ENCODE measurements around the gene SNRPA. TPM values are rescaled to one million over a fixed set of nuclear protein-coding genes. Genes with fewer than 3 reads are reported as not detected.

The SNRPA gene
- polyA plus RNA-seq, 3 donors = 27.9 to 78.3 (median 44.2) TPM

- H3K27ac ChIP-seq (ENCODE audit: low read depth in 1 of 2, low read length in 2 of 2) = peak overlapping the region in 1 of 2 donors; percentile 52
- H3K27me3 ChIP-seq (ENCODE audit: control insufficient read depth in 2 of 2, insufficient read depth in 2 of 2, low read length in 2 of 2) = no peaks in the 10 kb centered on the region
- H3K79me2 ChIP-seq (ENCODE audit: insufficient read depth, low read length) = no peaks in the 10 kb centered on the region
- Mint-ChIP-seq H3K36me3 (peaks cover 59 to 84% of the 10 kb centered on the region in 2 donors), H3K27me3 (ENCODE audit: low read depth in 3 of 3) (peaks cover 0 to 3% (median 1%) of the 10 kb centered on the region in 3 donors), H3K9me3 (no peaks in the 10 kb centered on the region), H3K4me1 (peaks cover 13% of the 10 kb centered on the region), H3K4me3 (no peak overlapping the region), H3K27ac (peak overlapping the region in 2 of 7 donors; percentile 48 to 69)
- WGBS (ENCODE audit: insufficient coverage) = 93% methylated on average over 5 of the region's 7 CpGs
- no peak overlapping the region for H2AFZ ChIP-seq (ENCODE audit: insufficient read depth, low read depth, low read length, poor library complexity, severe bottlenecking)
- H4K20me1 ChIP-seq (ENCODE audit: insufficient read depth, low read length) = peaks cover 6% of the 10 kb centered on the region
- intact Hi-C loops (cut with micrococcal nuclease) = no loop called here
- no peak overlapping the region for H3K9ac ChIP-seq (ENCODE audit: insufficient read depth, low read length, poor library complexity, severe bottlenecking)
- no peak overlapping the region for H3K4me3 ChIP-seq (replicated peaks in 1 of 3; ENCODE audit: low read depth in 2 of 3, low read length in 3 of 3)
- peaks cover 29 to 56% of the 10 kb centered on the region in 2 donors for H3K36me3 ChIP-seq (replicated peaks in 1 of 2; ENCODE audit: control insufficient read depth in 1 of 2, insufficient read depth in 2 of 2, low read length in 2 of 2)
- TF ChIP-seq CTCF (IDR thresholded peaks at IDR 0.05) = no peak
- no peaks in the 10 kb centered on the region for H3K9me3 ChIP-seq (replicated peaks in 1 of 2; ENCODE audit: control insufficient read depth in 1 of 2, insufficient read depth in 1 of 2, low read length in 2 of 2)
- H3K4me1 ChIP-seq (ENCODE audit: control insufficient read depth in 1 of 2, insufficient read depth in 2 of 2, low read length in 2 of 2) = no peaks in the 10 kb centered on the region
- no peak overlapping the region for H3K4me2 ChIP-seq (replicated peaks; ENCODE audit: extremely low read depth, low read length, poor library complexity, severe bottlenecking)
- DNase-seq = no peak
Measured at GRCh38 chr19:40791349-40791748, 40.3 kb downstream of the SNRPA start.

GRCh38 chr19:40791996-40792395, 41.0 kb downstream of the SNRPA start:
- Mint-ChIP-seq H3K9me3 (no peaks in the 10 kb centered on the region), H3K36me3 (peaks cover 57 to 84% of the 10 kb centered on the region in 2 donors), H3K27me3 (ENCODE audit: low read depth in 3 of 3) (peaks cover 0 to 3% (median 0%) of the 10 kb centered on the region in 3 donors), H3K27ac (peak overlapping the region in 2 of 7 donors; percentile 58 to 79), H3K4me3 (no peak overlapping the region), H3K4me1 (peaks cover 16% of the 10 kb centered on the region)
- Histone ChIP-seq H3K27ac (ENCODE audit: low read depth in 1 of 2, low read length in 2 of 2) (peak overlapping the region in 1 of 2 donors; percentile 52), H4K20me1 (ENCODE audit: insufficient read depth, low read length) (peaks cover 5% of the 10 kb centered on the region), H3K9me3 (replicated peaks in 1 of 2; ENCODE audit: control insufficient read depth in 1 of 2, insufficient read depth in 1 of 2, low read length in 2 of 2) (no peaks in the 10 kb centered on the region), H3K4me3 (replicated peaks in 1 of 3; ENCODE audit: low read depth in 2 of 3, low read length in 3 of 3) (no peak overlapping the region), H3K4me2 (replicated peaks; ENCODE audit: extremely low read depth, low read length, poor library complexity, severe bottlenecking) (no peak overlapping the region), H2AFZ (ENCODE audit: insufficient read depth, low read depth, low read length, poor library complexity, severe bottlenecking) (no peak overlapping the region), H3K79me2 (ENCODE audit: insufficient read depth, low read length) (no peaks in the 10 kb centered on the region), H3K36me3 (replicated peaks in 1 of 2; ENCODE audit: control insufficient read depth in 1 of 2, insufficient read depth in 2 of 2, low read length in 2 of 2) (peaks cover 27 to 56% of the 10 kb centered on the region in 2 donors), H3K4me1 (ENCODE audit: control insufficient read depth in 1 of 2, insufficient read depth in 2 of 2, low read length in 2 of 2) (no peaks in the 10 kb centered on the region), H3K9ac (ENCODE audit: insufficient read depth, low read length, poor library complexity, severe bottlenecking) (no peak overlapping the region), H3K27me3 (ENCODE audit: control insufficient read depth in 2 of 2, insufficient read depth in 2 of 2, low read length in 2 of 2) (no peaks in the 10 kb centered on the region)
- no peak for TF ChIP-seq CTCF (IDR thresholded peaks at IDR 0.05)
- WGBS (ENCODE audit: insufficient coverage) = 84% methylated on average over 2 of the region's 3 CpGs
- intact Hi-C loops (cut with micrococcal nuclease) = no loop called here
- DNase-seq = no peak

Data from CD14-positive monocyte (primary cell).